Measurements from ENCODE around the gene DUSP15.

DNA sequence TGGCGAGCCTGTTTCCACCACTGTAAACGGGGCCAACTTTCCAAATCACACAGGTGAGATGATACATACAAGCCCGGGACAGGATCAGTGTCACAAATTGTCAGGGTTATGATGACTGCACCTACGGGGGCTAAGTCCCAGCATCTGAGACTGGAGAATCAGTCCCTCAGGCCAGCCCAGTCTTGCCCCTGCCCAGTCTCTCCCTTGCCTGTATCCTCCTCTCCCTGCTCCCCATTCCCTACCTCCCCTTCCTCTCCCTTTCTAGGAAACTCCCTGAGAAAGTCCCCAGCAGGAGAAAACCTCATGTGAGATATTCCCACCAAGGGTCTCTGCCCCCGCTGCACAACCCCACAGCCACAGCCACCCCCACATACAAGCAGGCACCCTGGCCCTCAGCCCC, 26.4 kb downstream of the DUSP15 start:
- TF ChIP-seq CTCF (IDR thresholded peaks at IDR 0.05; ENCODE audit: poor library complexity, severe bottlenecking): no peak
- TF ChIP-seq EP300 (conservative IDR thresholded peaks at IDR 0.05; ENCODE audit: poor library complexity, severe bottlenecking): no peak
